HL-60 (cell line): ENCODE results near the gene FAM124A.

Source experiments
- CTCF ChIP-seq: IDR thresholded peaks from one replicate; pipeline ENCODE4 v1.5.1; 2011; ENCODE audit warnings: low read length, control low read depth, inconsistent platforms; ENCODE audit not compliant: insufficient read depth
- GABPA ChIP-seq: IDR thresholded peaks from 2 replicates; pipeline ENCODE4 v1.6.1; 2012; ENCODE audit warnings: low read depth
- POLR2AphosphoS5 ChIP-seq: IDR thresholded peaks from 2 replicates; pipeline ENCODE4 v1.6.1; 2012; ENCODE audit warnings: low read depth
- SPI1 ChIP-seq: IDR thresholded peaks from 2 replicates; pipeline ENCODE4 v1.6.1; 2012; ENCODE audit warnings: low read depth, mild to moderate bottlenecking, borderline replicate concordance
- TF ChIP-seq, protein P1 (sequence below): IDR thresholded peaks from 2 replicates; pipeline ENCODE4 v1.6.1; 2012; ENCODE audit warnings: low read depth; ENCODE audit not compliant: insufficient replicate concordance

DNA sequence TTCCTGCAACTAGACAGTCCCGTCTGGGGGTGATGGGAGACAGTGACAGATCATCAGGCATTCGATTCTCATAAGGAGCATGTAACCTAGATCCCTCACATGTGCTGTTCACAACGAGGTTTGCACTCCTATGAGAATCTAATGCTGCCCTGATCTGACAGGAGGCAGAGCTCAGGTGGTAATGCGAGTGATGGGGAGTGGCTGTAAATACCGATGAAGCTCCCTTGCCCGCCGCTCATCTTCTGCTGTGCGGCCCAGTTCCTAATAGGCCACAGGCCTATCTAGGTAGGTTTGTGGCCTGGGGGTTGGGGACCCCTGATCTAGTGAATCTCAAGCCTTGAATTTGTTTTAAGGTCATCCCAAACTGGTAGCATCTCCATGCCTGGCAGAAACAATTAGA, 27.3 kb upstream of the FAM124A start:
- no peak for TF ChIP-seq CTCF
- TF ChIP-seq, protein P1, sequence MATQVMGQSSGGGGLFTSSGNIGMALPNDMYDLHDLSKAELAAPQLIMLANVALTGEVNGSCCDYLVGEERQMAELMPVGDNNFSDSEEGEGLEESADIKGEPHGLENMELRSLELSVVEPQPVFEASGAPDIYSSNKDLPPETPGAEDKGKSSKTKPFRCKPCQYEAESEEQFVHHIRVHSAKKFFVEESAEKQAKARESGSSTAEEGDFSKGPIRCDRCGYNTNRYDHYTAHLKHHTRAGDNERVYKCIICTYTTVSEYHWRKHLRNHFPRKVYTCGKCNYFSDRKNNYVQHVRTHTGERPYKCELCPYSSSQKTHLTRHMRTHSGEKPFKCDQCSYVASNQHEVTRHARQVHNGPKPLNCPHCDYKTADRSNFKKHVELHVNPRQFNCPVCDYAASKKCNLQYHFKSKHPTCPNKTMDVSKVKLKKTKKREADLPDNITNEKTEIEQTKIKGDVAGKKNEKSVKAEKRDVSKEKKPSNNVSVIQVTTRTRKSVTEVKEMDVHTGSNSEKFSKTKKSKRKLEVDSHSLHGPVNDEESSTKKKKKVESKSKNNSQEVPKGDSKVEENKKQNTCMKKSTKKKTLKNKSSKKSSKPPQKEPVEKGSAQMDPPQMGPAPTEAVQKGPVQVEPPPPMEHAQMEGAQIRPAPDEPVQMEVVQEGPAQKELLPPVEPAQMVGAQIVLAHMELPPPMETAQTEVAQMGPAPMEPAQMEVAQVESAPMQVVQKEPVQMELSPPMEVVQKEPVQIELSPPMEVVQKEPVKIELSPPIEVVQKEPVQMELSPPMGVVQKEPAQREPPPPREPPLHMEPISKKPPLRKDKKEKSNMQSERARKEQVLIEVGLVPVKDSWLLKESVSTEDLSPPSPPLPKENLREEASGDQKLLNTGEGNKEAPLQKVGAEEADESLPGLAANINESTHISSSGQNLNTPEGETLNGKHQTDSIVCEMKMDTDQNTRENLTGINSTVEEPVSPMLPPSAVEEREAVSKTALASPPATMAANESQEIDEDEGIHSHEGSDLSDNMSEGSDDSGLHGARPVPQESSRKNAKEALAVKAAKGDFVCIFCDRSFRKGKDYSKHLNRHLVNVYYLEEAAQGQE = no peak
- TF ChIP-seq POLR2AphosphoS5 = no peak
- no peak for TF ChIP-seq GABPA
- TF ChIP-seq SPI1 = no peak
